Gastroesophageal sphincter (tissue), 4 donors: Measurements from ENCODE around the gene NBPF4. TPM values are rescaled to one million over a fixed set of nuclear protein-coding genes. Genes with fewer than 3 reads are reported as not detected.
"Not testable (repeated sequence)": the region's sequence is repeated elsewhere in the genome, so short reads cannot be mapped to it uniquely, and the experiment has no call there.

Experiments used
- ATAC-seq: fragments of 150-250 bp; one replicate; pipeline ENCODE4 v1.9.1; 2016; ENCODE audit warnings: mild to moderate bottlenecking, moderate library complexity
- H3K27ac ChIP-seq, 4 donors: fragments of 200-600 bp; sonication (generic) in 3 of 4; 1 replicate in 3 of 4; 2 replicates in 1 of 4; pipeline ENCODE4 v1.5.1; 2016 to 2019
- H3K27me3 ChIP-seq: fragments of 200-600 bp; sonication (generic); one replicate; pipeline ENCODE4 v1.5.1; 2019
- H3K36me3 ChIP-seq, 2 donors: fragments of 200-600 bp; sonication (generic); one replicate each; pipeline ENCODE4 v1.5.1; 2019; ENCODE audit warnings: control low read depth in 1 of 2
- H3K4me1 ChIP-seq, 3 donors: fragments of 200-600 bp; sonication (generic); 1 replicate in 2 of 3; 2 replicates in 1 of 3; pipeline ENCODE4 v1.5.1; 2016 to 2019; ENCODE audit warnings: control low read depth in 2 of 3
- H3K4me3 ChIP-seq, 2 donors: fragments of 200-600 bp; sonication (generic); one replicate each; pipeline ENCODE4 v1.5.1; 2019; ENCODE audit warnings: mild to moderate bottlenecking in 1 of 2, moderate library complexity in 1 of 2
- H3K9me3 ChIP-seq, 3 donors: fragments of 200-600 bp; sonication (generic); one replicate each; pipeline ENCODE4 v1.5.1; 2017 to 2019; ENCODE audit warnings: control low read depth in 2 of 3
- CTCF ChIP-seq, 4 experiments: fragments of 200-600 bp in 2 of 4; fragments of 450-650 bp in 2 of 4; sonication (generic) in 1 of 4; IDR thresholded peaks; one replicate each; pipeline ENCODE4 v1.5.1; 2017 to 2019; ENCODE audit warnings: antibody characterized with exemption in 4 of 4, mild to moderate bottlenecking in 2 of 4, moderate library complexity in 2 of 4
- EP300 ChIP-seq: sonication (generic); formaldehyde crosslinking; IDR thresholded peaks from one replicate; pipeline ENCODE4 v1.6.1; 2017; ENCODE audit warnings: antibody characterized with exemption, mild to moderate bottlenecking
- POLR2A ChIP-seq, 2 donors: fragments of 450-650 bp; IDR thresholded peaks; one replicate each; pipeline ENCODE4 v1.6.1; 2017; ENCODE audit warnings: antibody characterized with exemption in 2 of 2, mild to moderate bottlenecking in 2 of 2, moderate library complexity in 1 of 2
- POLR2AphosphoS5 ChIP-seq: sonication (generic); formaldehyde crosslinking; IDR thresholded peaks from one replicate; pipeline ENCODE4 v1.6.1; 2017; ENCODE audit warnings: antibody characterized with exemption
- WGBS, 2 donors: methylation state at CpG; one replicate each; pipeline ENCODE4 v1.1.5; 2018; ENCODE audit warnings: low coverage in 1 of 2; 5-methylcytosine and 5-hydroxymethylcytosine counted together
- total RNA-seq, 4 donors: library from RNA; depleted of rRNA; stranded (reverse); fragments of >200 nt; gene quantifications; one replicate each; pipeline ENCODE4 v1.1.0, GENCODE V29; 2016

Gene NBPF4
- total RNA-seq, 4 donors from 2014 or later, result not detected

- not testable (repeated sequence) for H3K27me3 ChIP-seq, H3K27ac ChIP-seq, H3K36me3 ChIP-seq, ATAC-seq, H3K4me3 ChIP-seq, H3K9me3 ChIP-seq, H3K4me1 ChIP-seq
- WGBS, 2 donors, result no CpG with 5 or more reads among the region's 4 CpGs
Measured at GRCh38 chr1:108226855-108227254, 17.0 kb downstream of the NBPF4 start.

GRCh38 chr1:108223226-108223625, 20.6 kb downstream of the NBPF4 start:
- not testable (repeated sequence) for H3K27me3 ChIP-seq

GRCh38 chr1:108217515-108218174, 26.2 kb downstream of the NBPF4 start:
- not testable (repeated sequence) for H3K9me3 ChIP-seq, ATAC-seq, H3K4me1 ChIP-seq, H3K36me3 ChIP-seq, H3K27ac ChIP-seq, H3K4me3 ChIP-seq, H3K27me3 ChIP-seq
- WGBS, 2 donors, result 85 to 87% methylated on average over 12 to 14 of the region's 14 CpGs

More at GRCh38 chr1:108223226-108223625, 20.6 kb downstream of the NBPF4 start:
- not testable (repeated sequence) for H3K4me3 ChIP-seq, H3K27ac ChIP-seq, H3K9me3 ChIP-seq, H3K4me1 ChIP-seq, H3K36me3 ChIP-seq, ATAC-seq
- no CpG with 5 or more reads among the region's 7 CpGs for WGBS, 2 donors

- not testable (repeated sequence) for H3K36me3 ChIP-seq, H3K9me3 ChIP-seq, H3K4me1 ChIP-seq, H3K27ac ChIP-seq, H3K4me3 ChIP-seq, ATAC-seq
- 64 to 79% methylated on average over 2 of the region's 2 CpGs for WGBS, 2 donors
- peaks cover 12% of the 10 kb centered on the region for H3K27me3 ChIP-seq
Measured at GRCh38 chr1:108217007-108217406, 26.9 kb downstream of the NBPF4 start.

GRCh38 chr1:108216028-108216890, 27.6 kb downstream of the NBPF4 start:
- ATAC-seq, H3K4me3 ChIP-seq, H3K9me3 ChIP-seq, H3K36me3 ChIP-seq, H3K27ac ChIP-seq, H3K4me1 ChIP-seq: not testable (repeated sequence)
- 66 to 74% methylated on average over 4 to 5 of the region's 6 CpGs for WGBS, 2 donors
- H3K27me3 ChIP-seq, result peaks cover 19% of the 10 kb centered on the region

GRCh38 chr1:108214641-108215465, 29.0 kb downstream of the NBPF4 start:
- not testable (repeated sequence) for H3K27ac ChIP-seq, H3K4me3 ChIP-seq, H3K4me1 ChIP-seq, H3K36me3 ChIP-seq, ATAC-seq, H3K9me3 ChIP-seq
- TF ChIP-seq CTCF (IDR thresholded peaks at IDR 0.05), result peak in 2 of 4 experiments; percentile 47 to 49
- WGBS, 2 donors, result 11 to 26% methylated on average over 4 to 5 of the region's 5 CpGs
- H3K27me3 ChIP-seq, result peaks cover 20% of the 10 kb centered on the region

- H3K9me3 ChIP-seq, result no peaks in the 10 kb centered on the region
- no peak overlapping the region for H3K27ac ChIP-seq
- TF ChIP-seq EP300 (no peak), CTCF (IDR thresholded peaks at IDR 0.05) (no peak), POLR2A (IDR thresholded peaks at IDR 0.05) (no peak), POLR2AphosphoS5 (no peak)
- no peak overlapping the region for H3K4me3 ChIP-seq
- H3K4me1 ChIP-seq, result no peaks in the 10 kb centered on the region
- H3K27me3 ChIP-seq, result peaks cover 30% of the 10 kb centered on the region
- WGBS, 2 donors, result 75 to 81% methylated on average over 1 of the region's 1 CpG
- no peak for ATAC-seq
- H3K36me3 ChIP-seq, result no peaks in the 10 kb centered on the region
Measured at GRCh38 chr1:108211014-108211413, 32.9 kb downstream of the NBPF4 start.
